Vagina (tissue), 2 donors: ENCODE results near the gene FGGY.

Experiments
- CTCF ChIP-seq, 3 experiments: fragments of 450-650 bp in 2 of 3; fragments of 200-600 bp in 1 of 3; sonication (generic) in 1 of 3; IDR thresholded peaks; one replicate each; pipeline ENCODE4 v1.5.1; 2017 to 2019; ENCODE audit warnings: antibody characterized with exemption in 3 of 3, mild to moderate bottlenecking in 2 of 3, moderate library complexity in 2 of 3
- POLR2A ChIP-seq, 2 donors: fragments of 450-650 bp; IDR thresholded peaks; one replicate each; pipeline ENCODE4 v1.6.1; 2017; ENCODE audit warnings: antibody characterized with exemption in 2 of 2, mild to moderate bottlenecking in 2 of 2, moderate library complexity in 2 of 2

DNA sequence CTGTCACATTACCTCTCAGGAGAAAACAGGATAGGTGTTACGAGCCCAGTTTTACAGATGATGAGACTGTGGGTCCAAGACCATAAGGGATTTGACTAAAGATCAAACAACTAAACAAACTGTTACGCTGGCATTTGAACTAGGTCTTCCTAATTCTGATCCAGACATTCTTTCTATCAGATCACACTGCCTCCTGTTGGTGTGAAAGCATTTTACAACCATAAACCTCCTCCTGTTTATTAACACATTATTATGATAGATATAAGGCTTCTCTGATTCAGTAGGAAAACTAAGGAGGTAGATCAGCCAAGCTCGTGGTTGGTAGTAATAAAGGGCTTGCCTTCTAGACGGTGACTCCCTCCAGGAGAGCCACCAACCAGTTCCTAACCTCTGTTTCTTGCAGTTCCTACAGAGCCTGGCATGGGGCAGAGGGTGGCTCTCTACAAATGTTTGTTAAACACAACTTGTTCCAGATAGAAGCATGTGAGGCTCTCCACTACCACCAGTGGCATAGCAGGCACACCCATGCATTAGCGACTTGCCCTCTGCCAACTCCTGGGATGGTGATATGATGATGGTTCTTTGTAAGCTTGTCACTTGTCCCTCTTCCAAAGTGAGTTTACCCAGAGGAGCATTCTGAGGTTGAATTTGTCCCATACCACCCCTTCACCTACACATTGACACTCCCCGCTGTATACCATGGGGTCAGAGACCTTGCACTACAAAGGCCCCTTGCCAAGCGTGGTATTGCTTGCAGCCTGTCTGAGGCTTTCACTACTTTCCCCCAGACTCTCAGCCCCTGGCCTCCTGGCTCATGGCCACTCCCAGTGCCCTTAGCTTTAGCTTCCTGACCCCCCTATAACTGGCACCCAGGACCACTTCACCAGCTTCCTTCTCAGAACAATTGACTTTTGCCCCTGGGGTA, 421.4 kb downstream of the FGGY start:
- TF ChIP-seq CTCF (IDR thresholded peaks at IDR 0.05) (no peak), POLR2A (IDR thresholded peaks at IDR 0.05) (no peak)
